B cell (primary cell): ENCODE data around the gene NFIC. TPM values are rescaled to one million over a fixed set of nuclear protein-coding genes. Genes with fewer than 3 reads are reported as not detected.
A peak's percentile ranks its signal among the peaks of the same experiment; 100 is the strongest.

Experiments used
- ATAC-seq: fragments of 200-7000 bp; cut with Tn5 transposase; one replicate; pipeline ENCODE4 v1.10.0; 2021; ENCODE audit warnings: low read depth, mild to moderate bottlenecking, moderate number of reproducible peaks, moderate library complexity
- CTCF ChIA-PET: fragments of 350-600 bp; sonication (Branson Sonifier 250); formaldehyde crosslinking; loops from one replicate; lab custom pipeline; 2021; ENCODE audit warnings: antibody characterized with exemption, inconsistent platforms; lab: Charles Lee
- POLR2A ChIA-PET: fragments of 350-600 bp; sonication (Branson Sonifier 250); formaldehyde crosslinking; loops from one replicate; lab custom pipeline; 2021; ENCODE audit warnings: antibody characterized with exemption; lab: Charles Lee
- DNase-seq: peaks from one replicate; pipeline ENCODE4 v3.0.0; 2013
- H2AFZ ChIP-seq: 2 replicates; pipeline ENCODE4 v1.6.1; 2012; ENCODE audit warnings: mild to moderate bottlenecking, low read depth, low read length; ENCODE audit not compliant: insufficient read depth, poor library complexity, severe bottlenecking
- H3K27ac ChIP-seq, 2 donors: 1 replicate in 1 of 2; 2 replicates in 1 of 2; pipeline ENCODE4 v1.5.1; 2012 to 2013; ENCODE audit warnings: low read length in 2 of 2, mild to moderate bottlenecking in 2 of 2, moderate library complexity in 1 of 2
- H3K27me3 ChIP-seq, 4 experiments: fragments of 200-600 bp in 1 of 4; sonication (generic) in 1 of 4; replicated peaks in 1 of 4; 1 replicate in 2 of 4; 2 replicates in 2 of 4; pipeline versions ENCODE4 v1.6.1 to v1.7.0; 2013 to 2016; ENCODE audit warnings: low read length in 3 of 4, mild to moderate bottlenecking in 2 of 4, mixed read lengths in 1 of 4, moderate library complexity in 1 of 4; ENCODE audit not compliant: insufficient read depth in 4 of 4, control insufficient read depth in 3 of 4; ENCODE audit errors: control extremely low read depth in 1 of 4
- H3K36me3 ChIP-seq, 2 experiments: replicated peaks in 1 of 2; 1 replicate in 1 of 2; 2 replicates in 1 of 2; pipeline versions ENCODE4 v1.6.1 to v1.7.1; 2013; ENCODE audit warnings: low read length in 1 of 2; ENCODE audit not compliant: insufficient read depth in 2 of 2, control insufficient read depth in 1 of 2; ENCODE audit errors: control extremely low read depth in 1 of 2, extremely low read depth in 1 of 2
- H3K4me1 ChIP-seq, 2 donors: fragments of 200-600 bp in 1 of 2; sonication (generic) in 1 of 2; 1 replicate in 1 of 2; 2 replicates in 1 of 2; pipeline versions ENCODE4 v1.5.1 to v1.6.1; 2013 to 2017; ENCODE audit warnings: low read length in 2 of 2; ENCODE audit not compliant: control insufficient read depth in 2 of 2, insufficient read depth in 2 of 2
- H3K4me2 ChIP-seq: replicated peaks from 2 replicates; pipeline ENCODE3; 2012; ENCODE audit warnings: mild to moderate bottlenecking, low read depth, low read length; ENCODE audit not compliant: poor library complexity, severe bottlenecking
- H3K4me3 ChIP-seq, 5 experiments: fragments of 200-600 bp in 1 of 5; sonication (generic) in 1 of 5; 1 replicate in 3 of 5; 2 replicates in 2 of 5; pipeline versions ENCODE4 v1.5.1 to v1.7.0; 2011 to 2016; ENCODE audit warnings: low read length in 4 of 5, mild to moderate bottlenecking in 4 of 5, low read depth in 2 of 5, control low read depth in 1 of 5, moderate library complexity in 1 of 5; ENCODE audit not compliant: insufficient read depth in 1 of 5; ENCODE audit errors: control extremely low read depth in 1 of 5, extremely low read depth in 1 of 5
- H3K79me2 ChIP-seq: fragments of 200-600 bp; sonication (generic); one replicate; pipeline ENCODE4 v1.6.0; 2016; ENCODE audit warnings: low read length; ENCODE audit not compliant: control insufficient read depth, insufficient read depth
- H3K9ac ChIP-seq: fragments of 200-600 bp; sonication (generic); 2 replicates; pipeline ENCODE4 v1.6.1; 2017; ENCODE audit warnings: mild to moderate bottlenecking, low read length, moderate library complexity
- H3K9me3 ChIP-seq, 3 donors: one replicate each; pipeline versions ENCODE4 v1.6.1 to v1.7.1; 2013; ENCODE audit warnings: low read length in 2 of 3; ENCODE audit not compliant: control insufficient read depth in 2 of 3, insufficient read depth in 1 of 3; ENCODE audit errors: control extremely low read depth in 1 of 3
- H4K20me1 ChIP-seq: 2 replicates; pipeline ENCODE4 v1.6.0; 2012; ENCODE audit warnings: mild to moderate bottlenecking, low read length; ENCODE audit not compliant: insufficient read depth, control insufficient read depth, poor library complexity, severe bottlenecking
- H3K27ac Mint-ChIP-seq: one replicate; pipeline ENCODE4 v1.8.0; 2021; ENCODE audit warnings: mixed read lengths
- H3K27me3 Mint-ChIP-seq: one replicate; pipeline ENCODE4 v1.8.0; 2021; ENCODE audit warnings: mixed read lengths
- H3K4me1 Mint-ChIP-seq: one replicate; pipeline ENCODE4 v1.8.0; 2021; ENCODE audit warnings: mixed read lengths
- H3K4me3 Mint-ChIP-seq: one replicate; pipeline ENCODE4 v1.8.0; 2021; ENCODE audit warnings: mixed read lengths
- H3K9me3 Mint-ChIP-seq: one replicate; pipeline ENCODE4 v1.8.0; 2022; ENCODE audit warnings: mixed read lengths; ENCODE audit not compliant: insufficient read depth
- CTCF ChIP-seq: fragments of 200-600 bp; IDR thresholded peaks from one replicate; pipeline ENCODE4 v1.8.0; 2022; ENCODE audit warnings: antibody characterized with exemption, mild to moderate bottlenecking
- EZH2 ChIP-seq: IDR thresholded peaks from 2 replicates; pipeline ENCODE4 v1.6.1; 2012; ENCODE audit warnings: borderline replicate concordance, low read depth, mild to moderate bottlenecking, moderate library complexity, low read length; ENCODE audit not compliant: insufficient read depth, poor library complexity, severe bottlenecking
- WGBS: methylation state at CpG from one replicate; pipeline ENCODE4 v1.1.5; 2013; ENCODE audit warnings: missing lambda C conversion rate; ENCODE audit not compliant: insufficient coverage; 5-methylcytosine and 5-hydroxymethylcytosine counted together
- intact Hi-C: fragments of 100-400 bp; cut with micrococcal nuclease; formaldehyde crosslinking; loops from one replicate; pipeline ENCODE4 v1.10.0; 2022
- polyA plus RNA-seq: library from polyadenylated mRNA; depleted of rRNA; stranded (reverse); fragments of >200 nt; gene quantifications from 2 replicates; pipeline ENCODE4 v1.2.3, GENCODE V29; 2012
- total RNA-seq, 2 donors: library from RNA; stranded (reverse); fragments of 120-200 nt in 1 of 2; gene quantifications; 1 replicate in 1 of 2; 2 replicates in 1 of 2; pipeline versions ENCODE4 v1.2.3 to v1.2.4, GENCODE V29; 2013 to 2022

Gene NFIC
- total and polyA plus RNA-seq, 2 donors (not counting 1 experiment from before 2014, with no cell fraction given), result 3.8 to 23.6 TPM

- H3K4me2 ChIP-seq, result peak within 1 kb of the TSS; percentile 83
- no peak within 1 kb of the TSS for H3K27ac ChIP-seq
- H4K20me1 ChIP-seq, result no peaks in the 10 kb centered on the region
- no peak within 1 kb of the TSS for H3K9ac ChIP-seq
- H3K36me3 ChIP-seq, result no peaks in the 10 kb centered on the region
- H2AFZ ChIP-seq, result peak within 1 kb of the TSS; percentile 16
- ChIA-PET POLR2A (no interaction called here), CTCF (interaction anchor here (1.7 to 1.8 kb wide), 2 partner anchors 11 to 51 kb away, joined by 4 to 11 read pairs; no protein-coding TSS in a partner anchor)
- H3K9me3 ChIP-seq, result peaks cover 0 to 13% (median 0%) of the 10 kb centered on the region in 3 donors
- intact Hi-C loops, result no loop called here
- ATAC-seq, result no peak
- DNase-seq, result no peak
- TF ChIP-seq EZH2 (no peak), CTCF (no peak)
- no peaks in the 10 kb centered on the region for H3K9me3 Mint-ChIP-seq
- WGBS, result 76% methylated on average over 20 of the region's 27 CpGs
- H3K4me3 Mint-ChIP-seq, result no peak within 1 kb of the TSS
- no peak within 1 kb of the TSS for H3K27ac Mint-ChIP-seq
- H3K4me3 ChIP-seq, result no peak within 1 kb of the TSS
- H3K27me3 ChIP-seq, result peaks cover 0 to 9% (median 0%) of the 10 kb centered on the region in 4 experiments
- H3K4me1 ChIP-seq, result peaks cover 17 to 31% of the 10 kb centered on the region in 2 donors
- peaks cover 5% of the 10 kb centered on the region for H3K27me3 Mint-ChIP-seq
- H3K4me1 Mint-ChIP-seq, result peaks cover 18% of the 10 kb centered on the region
- no peaks in the 10 kb centered on the region for H3K79me2 ChIP-seq
Measured at GRCh38 chr19:3480383-3481091, 114.2 kb downstream of the NFIC start, which contains the start of gene SMIM24. TSS of gene SMIM24 (minus strand) at chr19:3480525. CDS start at chr19:3480463, 62 bp downstream.
